Mucosa of stomach (tissue), 1 donor: Measurements from ENCODE around the gene VAPA.

Source experiments
- H3K27me3 ChIP-seq: one replicate; pipeline ENCODE4 v1.7.0; 2013; ENCODE audit warnings: mild to moderate bottlenecking, low read length; ENCODE audit not compliant: control insufficient read depth, insufficient read depth
- H3K36me3 ChIP-seq: one replicate; pipeline ENCODE4 v1.7.0; 2013; ENCODE audit warnings: low read length; ENCODE audit not compliant: control insufficient read depth, insufficient read depth
- H3K4me1 ChIP-seq: one replicate; pipeline ENCODE4 v1.7.0; 2013; ENCODE audit warnings: mild to moderate bottlenecking, low read length; ENCODE audit not compliant: control insufficient read depth, insufficient read depth
- H3K4me3 ChIP-seq: one replicate; pipeline ENCODE4 v1.7.0; 2013; ENCODE audit warnings: low read length
- H3K9ac ChIP-seq: one replicate; pipeline ENCODE4 v1.7.0; 2013; ENCODE audit warnings: mild to moderate bottlenecking, low read length, moderate library complexity
- H3K9me3 ChIP-seq: one replicate; pipeline ENCODE4 v1.7.0; 2013; ENCODE audit warnings: mild to moderate bottlenecking, low read length, moderate library complexity; ENCODE audit not compliant: control insufficient read depth
- donor health status: Pancreatic carcinoma.

The VAPA gene

GRCh38 chr18:10006311-10006893 is 92.6 kb downstream of the VAPA start:
- H3K9ac ChIP-seq = no peak overlapping the region
- no peaks in the 10 kb centered on the region for H3K27me3 ChIP-seq
- H3K36me3 ChIP-seq = no peaks in the 10 kb centered on the region
- no peak overlapping the region for H3K4me3 ChIP-seq
- no peaks in the 10 kb centered on the region for H3K4me1 ChIP-seq
- no peaks in the 10 kb centered on the region for H3K9me3 ChIP-seq

- H3K9me3 ChIP-seq = no peaks in the 10 kb centered on the region
- no peaks in the 10 kb centered on the region for H3K27me3 ChIP-seq
- no peaks in the 10 kb centered on the region for H3K4me1 ChIP-seq
- no peak overlapping the region for H3K9ac ChIP-seq
- no peak overlapping the region for H3K4me3 ChIP-seq
- H3K36me3 ChIP-seq = no peaks in the 10 kb centered on the region
Observed at GRCh38 chr18:10008006-10008647, 94.3 kb downstream of the VAPA start.
